ENCODE results near the gene SCAPER. TPM values are rescaled to one million over a fixed set of nuclear protein-coding genes. Genes with fewer than 3 reads are reported as not detected.

SCAPER gene
- total RNA-seq, 1 donor: 8.3 TPM

DNA sequence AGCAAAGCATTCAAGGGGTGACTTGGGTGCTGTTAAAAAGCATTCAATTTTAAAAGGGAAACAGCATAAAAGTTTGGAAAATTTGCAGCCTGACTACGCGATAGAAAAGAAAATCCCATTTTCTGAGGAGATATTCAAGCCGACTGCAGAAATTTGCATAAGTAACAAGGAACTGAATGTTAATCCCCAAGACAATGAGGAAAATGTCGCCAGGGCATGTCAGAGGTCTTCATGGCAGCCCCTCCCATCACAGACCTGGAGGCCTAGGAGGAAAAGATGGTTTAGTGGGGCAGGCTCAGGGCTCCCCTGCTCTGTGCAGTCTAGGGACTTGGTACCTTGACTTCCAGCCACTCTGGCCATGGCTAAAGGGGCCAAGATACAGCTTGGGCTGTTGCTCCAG lies 475.5 kb downstream of the SCAPER start:
- H3K9me3 ChIP-seq (ENCODE audit: low read depth, low read length): no peaks in the 10 kb centered on the region
- H3K4me3 ChIP-seq (ENCODE audit: insufficient read depth, low read length): no peak overlapping the region
- H4K20me1 ChIP-seq (ENCODE audit: insufficient read depth, low read length): no peaks in the 10 kb centered on the region
- peaks cover 5% of the 10 kb centered on the region for H3K4me1 ChIP-seq (ENCODE audit: insufficient read depth, low read length)
- DNase-seq (ENCODE audit: insufficient read length, low spot score, missing footprints): no peak
- no peaks in the 10 kb centered on the region for H3K27me3 ChIP-seq (ENCODE audit: insufficient read depth, low read length)
- H3K27ac ChIP-seq (ENCODE audit: low read depth, low read length): no peak overlapping the region
- no peak overlapping the region for H3K4me2 ChIP-seq (ENCODE audit: insufficient read depth, low read length)
- no peak overlapping the region for H2AFZ ChIP-seq (ENCODE audit: low read length)
- H3K79me2 ChIP-seq (ENCODE audit: insufficient read depth, low read length): no peaks in the 10 kb centered on the region
- TF ChIP-seq, protein P1, sequence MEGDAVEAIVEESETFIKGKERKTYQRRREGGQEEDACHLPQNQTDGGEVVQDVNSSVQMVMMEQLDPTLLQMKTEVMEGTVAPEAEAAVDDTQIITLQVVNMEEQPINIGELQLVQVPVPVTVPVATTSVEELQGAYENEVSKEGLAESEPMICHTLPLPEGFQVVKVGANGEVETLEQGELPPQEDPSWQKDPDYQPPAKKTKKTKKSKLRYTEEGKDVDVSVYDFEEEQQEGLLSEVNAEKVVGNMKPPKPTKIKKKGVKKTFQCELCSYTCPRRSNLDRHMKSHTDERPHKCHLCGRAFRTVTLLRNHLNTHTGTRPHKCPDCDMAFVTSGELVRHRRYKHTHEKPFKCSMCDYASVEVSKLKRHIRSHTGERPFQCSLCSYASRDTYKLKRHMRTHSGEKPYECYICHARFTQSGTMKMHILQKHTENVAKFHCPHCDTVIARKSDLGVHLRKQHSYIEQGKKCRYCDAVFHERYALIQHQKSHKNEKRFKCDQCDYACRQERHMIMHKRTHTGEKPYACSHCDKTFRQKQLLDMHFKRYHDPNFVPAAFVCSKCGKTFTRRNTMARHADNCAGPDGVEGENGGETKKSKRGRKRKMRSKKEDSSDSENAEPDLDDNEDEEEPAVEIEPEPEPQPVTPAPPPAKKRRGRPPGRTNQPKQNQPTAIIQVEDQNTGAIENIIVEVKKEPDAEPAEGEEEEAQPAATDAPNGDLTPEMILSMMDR (IDR thresholded peaks at IDR 0.05; ENCODE audit: extremely low read depth, low read depth, low read length): no peak
- no peaks in the 10 kb centered on the region for H3K36me3 ChIP-seq (ENCODE audit: insufficient read depth, low read length)

DNA sequence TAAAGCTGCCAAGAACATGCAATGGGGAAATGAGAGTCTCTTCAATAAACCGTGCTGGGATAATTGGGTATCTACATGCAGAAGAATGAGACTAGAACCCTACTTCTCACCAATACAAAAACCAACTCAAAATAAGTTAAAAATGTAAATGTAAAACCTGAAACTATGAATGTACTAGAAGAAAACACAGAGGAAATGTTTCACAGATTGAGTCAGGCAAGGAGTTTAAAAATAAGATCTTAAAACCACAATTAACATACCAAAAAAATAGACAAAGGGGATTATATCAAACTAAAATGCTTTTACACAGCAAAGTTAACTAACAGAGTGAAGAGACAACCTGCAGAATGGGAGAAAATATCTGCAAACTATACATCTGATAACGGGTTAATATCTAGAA lies 478.2 kb downstream of the SCAPER start:
- no peaks in the 10 kb centered on the region for H3K4me1 ChIP-seq (ENCODE audit: insufficient read depth, low read length)
- H2AFZ ChIP-seq (ENCODE audit: low read length): no peak overlapping the region
- H3K27me3 ChIP-seq (ENCODE audit: insufficient read depth, low read length): no peaks in the 10 kb centered on the region
- no peaks in the 10 kb centered on the region for H3K79me2 ChIP-seq (ENCODE audit: insufficient read depth, low read length)
- TF ChIP-seq, protein P1 (IDR thresholded peaks at IDR 0.05; ENCODE audit: extremely low read depth, low read depth, low read length): no peak
- H3K9me3 ChIP-seq (ENCODE audit: low read depth, low read length): no peaks in the 10 kb centered on the region
- H3K27ac ChIP-seq (ENCODE audit: low read depth, low read length): no peak overlapping the region
- no peak for DNase-seq (ENCODE audit: insufficient read length, low spot score, missing footprints)
- H3K4me3 ChIP-seq (ENCODE audit: insufficient read depth, low read length): no peak overlapping the region
- H3K36me3 ChIP-seq (ENCODE audit: insufficient read depth, low read length): no peaks in the 10 kb centered on the region
- H4K20me1 ChIP-seq (ENCODE audit: insufficient read depth, low read length): no peaks in the 10 kb centered on the region
- no peak overlapping the region for H3K4me2 ChIP-seq (ENCODE audit: insufficient read depth, low read length)

DNA sequence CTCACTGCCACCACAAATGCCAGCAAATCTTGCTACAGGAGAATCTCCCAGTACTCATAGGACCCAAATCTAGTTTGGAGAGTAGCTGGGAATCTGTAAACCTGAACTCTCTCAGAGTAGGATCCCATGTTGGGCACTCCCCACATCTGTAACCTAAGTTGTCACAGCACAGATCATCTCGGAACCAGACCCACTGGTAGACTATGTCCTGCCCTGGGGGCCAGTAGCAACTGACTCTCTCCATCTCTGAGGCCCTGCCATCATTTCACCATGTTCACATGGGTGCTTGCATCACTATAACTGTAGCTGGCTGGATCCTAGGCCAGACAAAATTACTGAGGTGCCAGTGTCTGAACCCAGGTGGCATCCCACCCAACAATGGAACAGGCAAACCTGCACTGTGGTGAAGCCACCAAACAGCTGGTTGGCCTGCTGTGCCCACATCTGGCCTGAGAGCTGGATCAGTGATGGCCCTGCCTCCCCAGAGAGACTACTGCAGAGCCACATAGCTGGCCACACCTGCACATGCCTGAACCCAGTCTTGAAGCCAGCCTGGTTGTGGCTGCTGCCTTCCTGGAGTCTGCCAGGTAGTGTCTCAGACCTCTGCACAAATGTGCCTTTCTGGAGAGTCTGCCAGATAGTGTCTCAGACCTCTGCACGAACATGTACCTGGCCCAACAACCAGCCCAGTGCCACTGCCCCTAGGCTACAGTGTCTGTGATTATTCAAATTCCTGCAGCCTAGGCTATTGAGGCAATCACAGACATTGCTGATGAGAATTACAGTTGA lies 486.6 kb downstream of the SCAPER start:
- no peak overlapping the region for H3K4me3 ChIP-seq (ENCODE audit: insufficient read depth, low read length)
- H3K27ac ChIP-seq (ENCODE audit: low read depth, low read length): no peak overlapping the region
- no peaks in the 10 kb centered on the region for H4K20me1 ChIP-seq (ENCODE audit: insufficient read depth, low read length)
- H3K4me1 ChIP-seq (ENCODE audit: insufficient read depth, low read length): no peaks in the 10 kb centered on the region
- no peaks in the 10 kb centered on the region for H3K9me3 ChIP-seq (ENCODE audit: low read depth, low read length)
- H3K36me3 ChIP-seq (ENCODE audit: insufficient read depth, low read length): no peaks in the 10 kb centered on the region
- H3K27me3 ChIP-seq (ENCODE audit: insufficient read depth, low read length): no peaks in the 10 kb centered on the region
- TF ChIP-seq, protein P1 (IDR thresholded peaks at IDR 0.05; ENCODE audit: extremely low read depth, low read depth, low read length): no peak
- no peak overlapping the region for H3K4me2 ChIP-seq (ENCODE audit: insufficient read depth, low read length)
- H2AFZ ChIP-seq (ENCODE audit: low read length): no peak overlapping the region
- no peaks in the 10 kb centered on the region for H3K79me2 ChIP-seq (ENCODE audit: insufficient read depth, low read length)
- no peak for DNase-seq (ENCODE audit: insufficient read length, low spot score, missing footprints)

DNA sequence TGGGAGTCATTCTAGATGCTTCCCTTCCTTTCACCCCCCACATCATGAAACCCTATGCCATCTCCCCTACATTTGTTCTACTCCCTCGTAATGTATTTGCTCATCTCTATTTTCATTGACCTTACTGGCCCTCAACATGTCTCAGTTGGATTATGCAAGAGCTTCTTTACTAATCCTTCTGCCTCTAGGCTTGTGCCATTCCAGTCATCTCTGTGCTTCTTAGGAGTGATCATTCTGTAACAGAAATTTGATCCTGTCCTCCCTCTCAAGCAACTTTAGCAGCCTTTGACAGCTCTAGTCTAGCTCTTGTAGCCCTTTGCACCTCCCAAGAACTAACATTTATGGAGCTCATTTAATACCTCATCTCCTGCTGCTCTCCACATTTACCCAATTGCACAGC lies 503.9 kb downstream of the SCAPER start:
- H3K9me3 ChIP-seq (ENCODE audit: low read depth, low read length): no peaks in the 10 kb centered on the region
- DNase-seq (ENCODE audit: insufficient read length, low spot score, missing footprints): no peak
- no peak overlapping the region for H3K4me3 ChIP-seq (ENCODE audit: insufficient read depth, low read length)
- H3K79me2 ChIP-seq (ENCODE audit: insufficient read depth, low read length): no peaks in the 10 kb centered on the region
- no peaks in the 10 kb centered on the region for H3K36me3 ChIP-seq (ENCODE audit: insufficient read depth, low read length)
- no peak overlapping the region for H3K27ac ChIP-seq (ENCODE audit: low read depth, low read length)
- TF ChIP-seq, protein P1 (IDR thresholded peaks at IDR 0.05; ENCODE audit: extremely low read depth, low read depth, low read length): no peak
- H3K4me1 ChIP-seq (ENCODE audit: insufficient read depth, low read length): no peaks in the 10 kb centered on the region
- no peak overlapping the region for H2AFZ ChIP-seq (ENCODE audit: low read length)
- no peaks in the 10 kb centered on the region for H4K20me1 ChIP-seq (ENCODE audit: insufficient read depth, low read length)
- H3K4me2 ChIP-seq (ENCODE audit: insufficient read depth, low read length): no peak overlapping the region
- H3K27me3 ChIP-seq (ENCODE audit: insufficient read depth, low read length): no peaks in the 10 kb centered on the region
